EL (cell line): Measurements from ENCODE around the gene TMEM79.

Experiments
- DNase-seq: peaks from one replicate; pipeline ENCODE4 v3.0.0-alpha.2; 2016

TMEM79 gene

GRCh38 chr1:156284112-156284511 lies at the start of gene TMEM79:
TSS of gene TMEM79 (plus strand) at chr1:156284325. CDS start at chr1:156285227, 902 bp downstream.
- DNase-seq: no peak

GRCh38 chr1:156236164-156236563 lies 48.0 kb upstream of the TMEM79 start:
- no peak for DNase-seq

GRCh38 chr1:156238248-156238647 lies 45.9 kb upstream of the TMEM79 start:
- no peak for DNase-seq

GRCh38 chr1:156241311-156241811 lies 42.8 kb upstream of the TMEM79 start:
- peak; percentile 74 for DNase-seq

- no peak for DNase-seq
Measured at GRCh38 chr1:156241926-156242325, 42.2 kb upstream of the TMEM79 start, which contains the start of gene BGLAP. TSS of gene BGLAP (plus strand) at chr1:156242184. CDS start at chr1:156242232, 48 bp downstream.

GRCh38 chr1:156242738-156243137 lies 41.4 kb upstream of the TMEM79 start:
- DNase-seq: no peak

- DNase-seq: no peak
Measured at GRCh38 chr1:156244126-156244525, 40.0 kb upstream of the TMEM79 start.

GRCh38 chr1:156244712-156245111 lies 39.4 kb upstream of the TMEM79 start:
- no peak for DNase-seq

GRCh38 chr1:156245451-156246232 lies 38.5 kb upstream of the TMEM79 start:
- DNase-seq: peak; percentile 22

GRCh38 chr1:156246241-156246780 lies 37.8 kb upstream of the TMEM79 start:
- DNase-seq: no peak

- DNase-seq: no peak
Measured at GRCh38 chr1:156246781-156247459, 37.2 kb upstream of the TMEM79 start.

GRCh38 chr1:156247460-156248322 lies 36.4 kb upstream of the TMEM79 start, which contains the start of gene PAQR6:
TSS of gene PAQR6 (minus strand) at chr1:156248056. CDS start at chr1:156246731, 1,325 bp downstream.
- DNase-seq: no peak

GRCh38 chr1:156248323-156248683 lies 35.8 kb upstream of the TMEM79 start:
- DNase-seq: no peak

- DNase-seq: no peak
Measured at GRCh38 chr1:156249593-156249992, 34.5 kb upstream of the TMEM79 start.

- no peak for DNase-seq
Measured at GRCh38 chr1:156251527-156251926, 32.6 kb upstream of the TMEM79 start.

GRCh38 chr1:156253634-156254033 lies 30.5 kb upstream of the TMEM79 start:
- DNase-seq: no peak

- DNase-seq: no peak
Measured at GRCh38 chr1:156257711-156258110, 26.4 kb upstream of the TMEM79 start.

- DNase-seq: no peak
Measured at GRCh38 chr1:156258859-156259258, 25.3 kb upstream of the TMEM79 start.

- no peak for DNase-seq
Measured at GRCh38 chr1:156259805-156260204, 24.3 kb upstream of the TMEM79 start.

GRCh38 chr1:156260896-156261295 lies 23.2 kb upstream of the TMEM79 start:
- no peak for DNase-seq

- DNase-seq: peak; percentile 85
Measured at GRCh38 chr1:156262461-156263287, 21.5 kb upstream of the TMEM79 start.

- no peak for DNase-seq
Measured at GRCh38 chr1:156263288-156263655, 20.9 kb upstream of the TMEM79 start.
